ENCODE measurements around the gene EMC8.
A peak's percentile ranks its signal among the peaks of the same experiment; 100 is the strongest.

EMC8 gene

DNA sequence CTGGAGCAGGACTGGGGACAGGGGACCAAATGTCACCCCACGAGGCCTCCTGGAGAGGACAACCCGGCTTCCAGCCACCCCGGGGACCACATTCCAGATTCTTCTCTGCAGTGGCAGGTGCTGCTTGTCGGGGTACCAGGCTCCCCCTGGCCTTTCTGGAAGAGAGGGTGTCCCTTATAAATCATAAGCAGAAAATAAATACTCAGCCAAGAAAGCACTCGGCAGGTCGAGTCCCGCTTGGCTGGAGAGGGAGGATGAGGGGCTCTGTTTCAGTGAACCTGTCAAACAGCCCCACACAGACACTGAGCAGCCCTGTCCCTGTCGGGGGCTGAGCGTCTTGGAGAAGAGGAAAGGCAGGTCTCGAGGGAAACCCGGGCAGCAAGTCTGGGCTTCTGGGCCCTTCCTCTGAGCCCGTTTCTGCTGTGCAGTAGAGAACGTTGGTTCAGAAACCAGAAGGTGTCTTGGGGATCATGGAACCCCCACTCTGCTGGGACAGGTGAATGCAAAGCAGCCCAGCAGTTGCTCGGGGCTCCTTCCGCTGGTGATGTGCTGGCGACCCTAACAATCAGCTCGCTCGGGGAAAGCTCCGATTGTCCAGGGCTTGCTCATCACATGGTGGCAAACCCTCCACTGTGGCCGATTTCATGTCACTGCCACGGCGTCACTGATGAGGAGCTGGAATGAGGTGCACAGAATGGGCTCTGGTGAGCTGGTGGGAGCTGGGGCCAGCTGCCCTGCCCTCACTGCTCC, 36.8 kb upstream of the EMC8 start:
- no peaks in the 10 kb centered on the region for H3K9me3 ChIP-seq (ENCODE audit: control insufficient read depth in 2 of 2, low read length in 2 of 2)
- H3K36me3 ChIP-seq (ENCODE audit: control insufficient read depth in 2 of 2, insufficient read depth in 2 of 2, low read length in 2 of 2): no peaks in the 10 kb centered on the region
- no peak overlapping the region for H3K9ac ChIP-seq (ENCODE audit: low read depth in 1 of 2, low read length in 2 of 2)
- H3K4me3 ChIP-seq (ENCODE audit: low read length in 2 of 2): no peak overlapping the region
- H3K27me3 ChIP-seq (ENCODE audit: control insufficient read depth in 2 of 2, insufficient read depth in 2 of 2, low read length in 2 of 2): peaks cover 2 to 7% of the 10 kb centered on the region in 2 donors
- no peaks in the 10 kb centered on the region for H3K4me1 ChIP-seq (ENCODE audit: control insufficient read depth in 2 of 2, insufficient read depth in 2 of 2, low read length in 2 of 2)
- H3K27ac ChIP-seq (ENCODE audit: low read depth in 2 of 2, low read length in 2 of 2): no peak overlapping the region

DNA sequence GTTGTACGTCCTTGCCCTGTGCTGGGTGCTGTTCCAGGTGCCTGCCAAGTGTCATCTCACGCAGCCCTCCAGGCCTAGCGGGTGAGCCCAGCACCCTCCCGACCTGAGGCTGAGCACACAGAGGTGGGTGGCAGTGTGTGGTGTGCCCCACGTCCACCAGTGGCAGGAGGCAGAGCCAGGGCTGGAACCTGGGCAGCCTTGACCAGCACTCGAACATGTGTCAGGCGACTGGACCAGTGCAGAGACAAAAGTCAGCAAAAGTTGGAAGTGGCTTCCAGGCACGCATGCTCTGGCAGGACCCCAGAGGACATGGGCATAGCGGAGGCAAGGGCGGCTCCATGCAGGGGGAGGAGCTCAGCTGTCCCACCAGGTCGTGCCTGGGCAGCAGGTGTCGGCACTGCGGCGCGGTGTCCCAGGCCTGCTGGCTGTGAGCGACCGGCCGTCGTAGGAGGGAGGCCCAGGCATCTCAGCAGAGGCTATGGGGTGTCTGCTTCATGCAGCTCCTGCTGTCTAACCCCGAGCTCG, 35.9 kb upstream of the EMC8 start:
- no peaks in the 10 kb centered on the region for H3K4me1 ChIP-seq (ENCODE audit: control insufficient read depth in 2 of 2, insufficient read depth in 2 of 2, low read length in 2 of 2)
- H3K9ac ChIP-seq (ENCODE audit: low read depth in 1 of 2, low read length in 2 of 2): no peak overlapping the region
- peaks cover 2 to 11% of the 10 kb centered on the region in 2 donors for H3K27me3 ChIP-seq (ENCODE audit: control insufficient read depth in 2 of 2, insufficient read depth in 2 of 2, low read length in 2 of 2)
- H3K4me3 ChIP-seq (ENCODE audit: low read length in 2 of 2): no peak overlapping the region
- no peak overlapping the region for H3K27ac ChIP-seq (ENCODE audit: low read depth in 2 of 2, low read length in 2 of 2)
- H3K36me3 ChIP-seq (ENCODE audit: control insufficient read depth in 2 of 2, insufficient read depth in 2 of 2, low read length in 2 of 2): no peaks in the 10 kb centered on the region
- no peaks in the 10 kb centered on the region for H3K9me3 ChIP-seq (ENCODE audit: control insufficient read depth in 2 of 2, low read length in 2 of 2)

DNA sequence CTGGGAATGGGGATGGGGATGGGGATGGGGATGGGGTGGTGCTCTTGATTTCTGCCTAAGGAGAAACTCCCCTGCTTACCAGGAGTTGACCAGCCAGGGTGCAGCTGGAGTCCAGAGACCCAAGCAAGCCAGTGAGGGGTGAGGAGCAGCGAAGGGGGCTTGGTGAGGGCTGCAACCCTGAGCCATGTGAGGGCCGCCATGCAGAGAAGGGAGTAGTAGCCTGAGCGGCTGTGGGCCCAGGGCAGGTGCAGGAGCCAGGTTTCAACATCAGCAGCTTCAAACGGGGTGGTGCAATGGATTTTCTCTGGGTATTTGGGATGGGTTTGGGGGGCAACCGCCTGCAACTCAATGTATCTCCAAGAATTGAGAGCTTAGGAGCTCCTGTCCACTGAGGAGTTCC, 35.4 kb upstream of the EMC8 start:
- H3K27ac ChIP-seq (ENCODE audit: low read depth in 2 of 2, low read length in 2 of 2): no peak overlapping the region
- H3K27me3 ChIP-seq (ENCODE audit: control insufficient read depth in 2 of 2, insufficient read depth in 2 of 2, low read length in 2 of 2): peaks cover 2 to 11% of the 10 kb centered on the region in 2 donors
- no peak overlapping the region for H3K9ac ChIP-seq (ENCODE audit: low read depth in 1 of 2, low read length in 2 of 2)
- no peaks in the 10 kb centered on the region for H3K36me3 ChIP-seq (ENCODE audit: control insufficient read depth in 2 of 2, insufficient read depth in 2 of 2, low read length in 2 of 2)
- no peaks in the 10 kb centered on the region for H3K4me1 ChIP-seq (ENCODE audit: control insufficient read depth in 2 of 2, insufficient read depth in 2 of 2, low read length in 2 of 2)
- no peaks in the 10 kb centered on the region for H3K9me3 ChIP-seq (ENCODE audit: control insufficient read depth in 2 of 2, low read length in 2 of 2)
- no peak overlapping the region for H3K4me3 ChIP-seq (ENCODE audit: low read length in 2 of 2)

DNA sequence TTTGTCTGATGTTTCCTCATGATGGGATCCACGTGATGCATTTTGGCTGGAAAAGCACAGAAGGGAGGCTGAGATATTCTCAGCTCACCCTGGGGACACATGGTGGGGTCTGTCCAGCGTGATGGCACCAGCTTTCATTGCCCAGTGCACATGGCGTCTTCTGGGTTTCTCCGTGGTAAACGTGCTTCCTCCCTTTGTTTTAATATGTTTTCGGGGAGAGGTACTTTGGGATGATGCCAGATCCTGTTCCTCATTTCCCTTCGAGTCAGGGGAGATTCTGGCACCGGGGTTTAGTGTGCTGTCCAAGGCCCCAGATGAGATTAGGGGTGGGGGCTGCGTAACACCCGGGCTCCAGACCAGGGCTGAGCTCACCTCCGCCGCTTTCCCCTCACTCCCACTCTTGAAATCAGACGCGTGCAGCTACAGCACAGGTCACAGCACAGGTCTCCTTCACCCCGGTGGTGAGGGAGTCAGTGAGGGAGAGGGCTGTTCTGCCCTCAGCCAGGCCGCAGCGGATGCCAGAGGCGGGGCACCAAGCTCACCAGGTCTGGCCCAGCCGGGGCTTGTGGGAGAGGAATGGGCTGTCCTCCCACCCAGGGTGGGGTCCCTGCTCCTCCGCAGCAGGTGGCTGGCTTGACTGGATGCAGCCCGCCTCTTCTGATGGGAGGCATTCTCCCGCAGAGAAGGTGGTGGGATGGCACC, 34.0 kb upstream of the EMC8 start:
- H3K4me3 ChIP-seq (ENCODE audit: low read length in 2 of 2): no peak overlapping the region
- H3K4me1 ChIP-seq (ENCODE audit: control insufficient read depth in 2 of 2, insufficient read depth in 2 of 2, low read length in 2 of 2): no peaks in the 10 kb centered on the region
- H3K9me3 ChIP-seq (ENCODE audit: control insufficient read depth in 2 of 2, low read length in 2 of 2): no peaks in the 10 kb centered on the region
- no peak overlapping the region for H3K9ac ChIP-seq (ENCODE audit: low read depth in 1 of 2, low read length in 2 of 2)
- no peak overlapping the region for H3K27ac ChIP-seq (ENCODE audit: low read depth in 2 of 2, low read length in 2 of 2)
- H3K27me3 ChIP-seq (ENCODE audit: control insufficient read depth in 2 of 2, insufficient read depth in 2 of 2, low read length in 2 of 2): peaks cover 2 to 11% of the 10 kb centered on the region in 2 donors
- H3K36me3 ChIP-seq (ENCODE audit: control insufficient read depth in 2 of 2, insufficient read depth in 2 of 2, low read length in 2 of 2): no peaks in the 10 kb centered on the region

DNA sequence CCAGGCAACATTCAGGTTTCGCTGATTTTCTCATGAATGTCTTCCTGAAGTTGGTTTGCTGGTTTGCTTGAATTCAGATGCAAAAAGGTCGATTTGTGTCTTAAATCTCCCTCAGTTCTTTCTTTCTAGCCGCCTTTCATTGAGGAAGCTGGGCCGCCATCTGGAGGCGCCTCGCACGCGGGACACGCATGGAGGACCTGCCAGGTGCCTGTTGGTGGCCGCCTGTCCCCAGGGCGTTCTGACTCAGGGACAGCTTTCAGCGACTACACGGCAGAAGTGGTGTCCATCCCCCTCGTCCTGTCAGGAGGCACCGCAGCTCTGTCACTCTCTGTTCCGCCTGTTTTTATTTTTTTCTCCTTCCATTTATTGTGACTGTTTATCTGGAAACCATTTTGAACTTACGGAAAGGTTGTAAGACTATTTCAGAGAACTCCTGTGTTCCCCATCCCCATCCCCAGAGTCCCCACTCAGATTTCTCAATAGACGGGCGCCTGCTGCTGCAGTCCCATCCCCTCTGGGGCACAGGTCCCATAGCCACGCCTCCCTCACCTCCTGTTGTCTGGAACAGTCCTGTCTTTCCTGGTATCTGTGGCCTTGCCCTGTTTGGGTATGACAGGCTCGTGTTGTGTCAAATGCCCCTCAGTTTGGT, 33.4 kb upstream of the EMC8 start:
- peaks cover 2 to 11% of the 10 kb centered on the region in 2 donors for H3K27me3 ChIP-seq (ENCODE audit: control insufficient read depth in 2 of 2, insufficient read depth in 2 of 2, low read length in 2 of 2)
- no peaks in the 10 kb centered on the region for H3K36me3 ChIP-seq (ENCODE audit: control insufficient read depth in 2 of 2, insufficient read depth in 2 of 2, low read length in 2 of 2)
- H3K4me3 ChIP-seq (ENCODE audit: low read length in 2 of 2): no peak overlapping the region
- H3K27ac ChIP-seq (ENCODE audit: low read depth in 2 of 2, low read length in 2 of 2): no peak overlapping the region
- no peak overlapping the region for H3K9ac ChIP-seq (ENCODE audit: low read depth in 1 of 2, low read length in 2 of 2)
- H3K9me3 ChIP-seq (ENCODE audit: control insufficient read depth in 2 of 2, low read length in 2 of 2): no peaks in the 10 kb centered on the region
- no peaks in the 10 kb centered on the region for H3K4me1 ChIP-seq (ENCODE audit: control insufficient read depth in 2 of 2, insufficient read depth in 2 of 2, low read length in 2 of 2)

DNA sequence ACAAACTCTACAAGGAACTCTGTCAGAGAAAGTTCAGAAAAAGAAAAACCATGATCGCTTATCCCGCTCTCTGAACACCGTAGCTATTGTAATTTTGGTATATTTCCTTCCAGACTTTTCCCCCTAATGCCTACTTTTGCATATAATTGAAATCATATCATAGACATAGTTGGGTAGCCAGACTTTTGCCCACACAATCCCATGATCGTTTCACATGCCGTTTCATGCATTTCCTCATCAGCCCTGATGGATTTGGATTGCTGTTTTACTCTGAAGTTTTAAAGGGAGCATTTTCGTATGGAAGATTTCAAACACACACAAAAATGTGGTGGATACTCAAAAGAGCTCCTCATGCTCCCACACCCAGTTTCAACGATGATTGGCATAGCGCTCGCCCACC, 31.5 kb upstream of the EMC8 start:
- Histone ChIP-seq H3K9ac (ENCODE audit: low read depth in 1 of 2, low read length in 2 of 2) (no peak overlapping the region), H3K27ac (ENCODE audit: low read depth in 2 of 2, low read length in 2 of 2) (no peak overlapping the region), H3K36me3 (ENCODE audit: control insufficient read depth in 2 of 2, insufficient read depth in 2 of 2, low read length in 2 of 2) (no peaks in the 10 kb centered on the region), H3K9me3 (ENCODE audit: control insufficient read depth in 2 of 2, low read length in 2 of 2) (no peaks in the 10 kb centered on the region), H3K4me1 (ENCODE audit: control insufficient read depth in 2 of 2, insufficient read depth in 2 of 2, low read length in 2 of 2) (no peaks in the 10 kb centered on the region), H3K27me3 (ENCODE audit: control insufficient read depth in 2 of 2, insufficient read depth in 2 of 2, low read length in 2 of 2) (peaks cover 2 to 11% of the 10 kb centered on the region in 2 donors), H3K4me3 (ENCODE audit: low read length in 2 of 2) (no peak overlapping the region)

DNA sequence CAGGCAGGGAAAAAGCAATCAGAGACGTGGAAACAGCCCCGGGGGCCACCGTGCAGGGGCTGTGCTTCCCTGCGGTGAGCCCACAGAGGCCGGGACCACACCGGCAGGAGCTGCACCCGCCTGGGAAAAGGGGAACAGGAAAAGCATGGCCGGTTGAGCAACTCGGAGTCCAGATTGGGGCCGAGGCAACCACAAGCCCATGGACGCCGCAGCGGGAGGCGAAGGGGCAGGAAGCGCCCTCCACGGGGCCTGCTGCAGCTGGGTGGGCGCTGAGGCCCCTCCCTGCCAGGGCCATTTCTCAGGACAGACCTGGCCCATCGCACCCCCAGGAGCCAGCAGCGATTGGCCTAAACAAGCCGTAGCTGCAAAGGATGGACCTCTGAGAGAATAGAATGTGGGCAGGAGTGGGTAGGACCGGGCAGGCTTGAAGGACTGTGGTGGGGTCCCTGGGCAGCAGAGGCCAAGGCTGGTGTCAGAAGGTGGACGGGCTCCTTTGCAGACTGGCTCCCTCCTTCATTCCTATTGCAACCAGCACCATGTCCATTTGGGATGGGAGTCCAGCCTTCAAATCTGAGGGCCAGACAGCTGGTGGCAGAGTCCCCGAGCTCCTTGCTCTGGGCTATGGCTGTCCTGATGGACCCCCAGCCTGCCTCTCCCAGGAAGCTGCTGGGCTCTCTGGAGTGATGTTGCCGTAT, 30.6 kb upstream of the EMC8 start:
- H3K9ac ChIP-seq (ENCODE audit: low read depth in 1 of 2, low read length in 2 of 2): no peak overlapping the region
- H3K9me3 ChIP-seq (ENCODE audit: control insufficient read depth in 2 of 2, low read length in 2 of 2): no peaks in the 10 kb centered on the region
- H3K27me3 ChIP-seq (ENCODE audit: control insufficient read depth in 2 of 2, insufficient read depth in 2 of 2, low read length in 2 of 2): peaks cover 2 to 6% of the 10 kb centered on the region in 2 donors
- H3K4me1 ChIP-seq (ENCODE audit: control insufficient read depth in 2 of 2, insufficient read depth in 2 of 2, low read length in 2 of 2): no peaks in the 10 kb centered on the region
- H3K4me3 ChIP-seq (ENCODE audit: low read length in 2 of 2): no peak overlapping the region
- H3K36me3 ChIP-seq (ENCODE audit: control insufficient read depth in 2 of 2, insufficient read depth in 2 of 2, low read length in 2 of 2): no peaks in the 10 kb centered on the region
- peak overlapping the region in 1 of 2 donors; percentile 17 for H3K27ac ChIP-seq (ENCODE audit: low read depth in 2 of 2, low read length in 2 of 2)

DNA sequence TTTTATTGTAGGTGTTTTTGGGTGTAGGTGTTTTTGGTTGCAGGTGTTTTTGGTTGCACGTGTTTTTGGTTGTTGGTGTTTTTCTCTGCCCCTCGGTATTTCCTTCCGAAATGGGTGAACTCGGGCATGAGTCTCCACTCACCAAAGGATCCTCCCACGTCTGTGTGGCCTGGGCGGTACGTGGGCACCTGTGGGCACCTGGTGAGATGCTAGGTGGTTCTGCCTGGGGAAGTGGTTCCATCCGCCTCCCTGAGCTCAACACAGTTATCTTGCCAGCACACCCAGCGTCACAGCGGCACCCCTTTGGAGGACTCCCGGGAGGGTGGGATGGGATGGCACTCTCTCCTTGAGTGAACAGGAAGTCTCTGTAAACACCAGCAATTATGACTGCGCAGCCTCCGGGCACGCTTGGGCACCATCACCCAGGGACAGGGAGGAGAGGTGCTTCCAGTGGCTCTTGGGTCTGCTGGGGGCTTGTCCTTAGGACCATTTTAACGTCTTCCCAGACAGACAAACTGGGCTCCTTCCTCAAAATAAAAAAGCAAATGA, 29.9 kb upstream of the EMC8 start:
- Histone ChIP-seq H3K27me3 (ENCODE audit: control insufficient read depth in 2 of 2, insufficient read depth in 2 of 2, low read length in 2 of 2) (peaks cover 2 to 6% of the 10 kb centered on the region in 2 donors), H3K9ac (ENCODE audit: low read depth in 1 of 2, low read length in 2 of 2) (no peak overlapping the region), H3K27ac (ENCODE audit: low read depth in 2 of 2, low read length in 2 of 2) (peak overlapping the region in 1 of 2 donors; percentile 17)

DNA sequence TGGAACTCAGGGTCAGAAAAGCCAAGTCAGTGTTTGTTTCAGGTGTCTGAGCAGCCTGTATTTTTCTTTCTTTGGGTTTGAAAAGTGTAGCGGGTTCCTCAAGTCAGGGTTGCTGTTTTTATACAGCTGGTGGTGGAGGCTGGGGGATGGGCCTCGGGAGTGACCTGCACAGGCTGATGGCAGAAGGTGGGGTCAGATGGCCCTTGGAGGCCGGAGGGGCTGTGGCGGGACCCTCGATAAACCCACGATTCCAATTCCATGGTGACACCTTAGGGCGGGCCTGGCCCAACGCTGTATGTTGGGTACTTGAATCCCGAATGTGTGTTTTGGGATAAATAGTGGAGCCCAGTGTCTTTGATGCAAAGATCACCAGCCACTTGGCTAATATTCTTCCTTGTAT, 28.8 kb upstream of the EMC8 start:
- H3K4me1 ChIP-seq (ENCODE audit: control insufficient read depth in 2 of 2, insufficient read depth in 2 of 2, low read length in 2 of 2): no peaks in the 10 kb centered on the region
- no peak overlapping the region for H3K9ac ChIP-seq (ENCODE audit: low read depth in 1 of 2, low read length in 2 of 2)
- no peaks in the 10 kb centered on the region for H3K36me3 ChIP-seq (ENCODE audit: control insufficient read depth in 2 of 2, insufficient read depth in 2 of 2, low read length in 2 of 2)
- H3K27me3 ChIP-seq (ENCODE audit: control insufficient read depth in 2 of 2, insufficient read depth in 2 of 2, low read length in 2 of 2): peaks cover 2 to 6% of the 10 kb centered on the region in 2 donors
- no peak overlapping the region for H3K4me3 ChIP-seq (ENCODE audit: low read length in 2 of 2)
- peaks cover 0 to 3% of the 10 kb centered on the region in 2 donors for H3K9me3 ChIP-seq (ENCODE audit: control insufficient read depth in 2 of 2, low read length in 2 of 2)
- no peak overlapping the region for H3K27ac ChIP-seq (ENCODE audit: low read depth in 2 of 2, low read length in 2 of 2)

More for the DNA sequence above, 29.9 kb upstream of the EMC8 start:
- Histone ChIP-seq H3K4me1 (ENCODE audit: control insufficient read depth in 2 of 2, insufficient read depth in 2 of 2, low read length in 2 of 2) (no peaks in the 10 kb centered on the region), H3K4me3 (ENCODE audit: low read length in 2 of 2) (no peak overlapping the region), H3K36me3 (ENCODE audit: control insufficient read depth in 2 of 2, insufficient read depth in 2 of 2, low read length in 2 of 2) (no peaks in the 10 kb centered on the region), H3K9me3 (ENCODE audit: control insufficient read depth in 2 of 2, low read length in 2 of 2) (no peaks in the 10 kb centered on the region)
